ENCODE measurements around the gene HRH1.
"Not testable (repeated sequence)": the region's sequence is repeated elsewhere in the genome, so short reads cannot be mapped to it uniquely, and the experiment has no call there.

Gene HRH1

GRCh38 chr3:11164607-11165006 is 10.3 kb downstream of the HRH1 start:
- H3K27ac ChIP-seq = peak overlapping the region; percentile 52 to 58
- H3K4me3 ChIP-seq = no peak overlapping the region

GRCh38 chr3:11165476-11165875 is 11.2 kb downstream of the HRH1 start:
- TF ChIP-seq CTCF (IDR thresholded peaks at IDR 0.05) = no peak
- H3K27ac ChIP-seq = peak overlapping the region in 1 of 2 donors; percentile 58
- no peak for DNase-seq (ENCODE audit: low spot score)
- H3K4me3 ChIP-seq = no peak overlapping the region

More at GRCh38 chr3:11164607-11165006, 10.3 kb downstream of the HRH1 start:
- no peak for DNase-seq (ENCODE audit: low spot score)
- no peak for TF ChIP-seq CTCF (IDR thresholded peaks at IDR 0.05)

- not testable (repeated sequence) for H3K4me3 ChIP-seq; DNase-seq (ENCODE audit: low spot score); H3K27ac ChIP-seq
These were observed 12.6 kb downstream of the HRH1 start for GRCh38 chr3:11166807-11167400.

GRCh38 chr3:11167590-11167989 is 13.3 kb downstream of the HRH1 start:
- no peak for DNase-seq (ENCODE audit: low spot score)
- H3K27ac ChIP-seq = peak overlapping the region in 1 of 2 donors; percentile 73
- no peak for TF ChIP-seq CTCF (IDR thresholded peaks at IDR 0.05)

GRCh38 chr3:11168406-11168805 is 14.1 kb downstream of the HRH1 start:
- no peak for TF ChIP-seq CTCF (IDR thresholded peaks at IDR 0.05)
- H3K4me3 ChIP-seq = no peak overlapping the region
- DNase-seq (ENCODE audit: low spot score) = no peak
- peak overlapping the region in 1 of 2 donors; percentile 73 for H3K27ac ChIP-seq

More at GRCh38 chr3:11167590-11167989, 13.3 kb downstream of the HRH1 start:
- H3K4me3 ChIP-seq = no peak overlapping the region

- no peak for DNase-seq (ENCODE audit: low spot score)
- H3K27ac ChIP-seq = peak overlapping the region; percentile 56 to 73
- H3K4me3 ChIP-seq = no peak overlapping the region
- no peak for TF ChIP-seq CTCF (IDR thresholded peaks at IDR 0.05)
These were observed 14.8 kb downstream of the HRH1 start for GRCh38 chr3:11168881-11169805.

GRCh38 chr3:11170052-11170770 is 15.9 kb downstream of the HRH1 start:
- H3K27ac ChIP-seq = peak overlapping the region; percentile 56 to 73
- no peak for TF ChIP-seq CTCF (IDR thresholded peaks at IDR 0.05)
- H3K4me3 ChIP-seq = no peak overlapping the region
- DNase-seq (ENCODE audit: low spot score) = no peak
